Stimulated activated CD8-positive, alpha-beta memory T cell treated with anti-CD3 and anti-CD28 coated beads, Interleukin-12 subunit alpha, Interleukin-12 subunit beta, amount 100 ng/mL, for 1 hour (primary cell): ENCODE data around the gene SVOPL.
A peak's percentile ranks its signal among the peaks of the same experiment; 100 is the strongest.
"Not testable (repeated sequence)": the region's sequence is repeated elsewhere in the genome, so short reads cannot be mapped to it uniquely, and the experiment has no call there.

Experiments used
- DNase-seq: peaks from one replicate; pipeline ENCODE4 v3.0.0-alpha.2; 2020; ENCODE audit warnings: low read depth

SVOPL gene, protein sequence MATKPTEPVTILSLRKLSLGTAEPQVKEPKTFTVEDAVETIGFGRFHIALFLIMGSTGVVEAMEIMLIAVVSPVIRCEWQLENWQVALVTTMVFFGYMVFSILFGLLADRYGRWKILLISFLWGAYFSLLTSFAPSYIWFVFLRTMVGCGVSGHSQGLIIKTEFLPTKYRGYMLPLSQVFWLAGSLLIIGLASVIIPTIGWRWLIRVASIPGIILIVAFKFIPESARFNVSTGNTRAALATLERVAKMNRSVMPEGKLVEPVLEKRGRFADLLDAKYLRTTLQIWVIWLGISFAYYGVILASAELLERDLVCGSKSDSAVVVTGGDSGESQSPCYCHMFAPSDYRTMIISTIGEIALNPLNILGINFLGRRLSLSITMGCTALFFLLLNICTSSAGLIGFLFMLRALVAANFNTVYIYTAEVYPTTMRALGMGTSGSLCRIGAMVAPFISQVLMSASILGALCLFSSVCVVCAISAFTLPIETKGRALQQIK

GRCh38 chr7:138700857-138701536, at the start of gene SVOPL:
Gene SVOPL, minus strand, starts transcription at chr7:138701362. Its CDS starts 22,317 bp downstream, at chr7:138679045.
- DNase-seq = no peak

DNA sequence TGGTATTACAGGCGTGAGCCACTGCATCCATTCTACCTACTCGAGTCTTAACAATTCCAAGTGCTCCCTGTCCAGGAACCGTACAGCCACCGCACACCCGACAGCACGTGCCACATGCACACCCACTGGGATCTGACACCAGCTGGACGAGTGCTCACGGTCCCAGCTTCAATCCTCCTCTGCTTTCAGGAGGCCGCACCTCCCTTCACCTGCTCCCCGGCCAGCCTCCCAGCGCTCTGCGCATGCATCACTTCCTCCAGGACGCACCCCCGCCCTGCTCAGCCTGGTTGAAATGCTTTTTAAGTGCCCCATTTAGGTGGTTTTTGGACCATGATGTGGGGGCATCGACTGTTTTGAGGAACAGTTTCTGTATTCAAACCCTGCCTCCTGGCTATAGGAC, 49.3 kb upstream of the SVOPL start:
- DNase-seq = no peak

- DNase-seq = no peak
Observed at GRCh38 chr7:138749960-138750359, 48.8 kb upstream of the SVOPL start.

DNA sequence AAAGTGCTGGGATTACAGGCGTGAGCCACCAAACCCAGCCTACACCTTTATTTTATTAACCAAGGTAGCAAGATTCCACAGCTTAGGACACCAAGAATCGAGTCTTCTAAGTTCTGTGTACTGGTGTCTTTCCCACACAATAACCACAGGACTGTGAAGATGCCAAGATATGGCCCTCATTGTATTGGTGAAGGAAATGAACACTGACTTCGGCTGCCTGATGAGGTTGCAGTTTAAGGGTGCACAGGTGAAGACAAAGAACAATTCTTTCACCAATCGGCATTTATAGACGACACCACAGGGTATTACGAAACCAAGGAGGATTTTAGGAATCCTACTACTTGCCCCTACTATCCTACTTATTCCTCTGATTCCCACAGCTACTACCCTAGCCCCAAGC, 47.5 kb upstream of the SVOPL start:
- DNase-seq = no peak

GRCh38 chr7:138746073-138746472, 44.9 kb upstream of the SVOPL start:
- DNase-seq = no peak

DNA sequence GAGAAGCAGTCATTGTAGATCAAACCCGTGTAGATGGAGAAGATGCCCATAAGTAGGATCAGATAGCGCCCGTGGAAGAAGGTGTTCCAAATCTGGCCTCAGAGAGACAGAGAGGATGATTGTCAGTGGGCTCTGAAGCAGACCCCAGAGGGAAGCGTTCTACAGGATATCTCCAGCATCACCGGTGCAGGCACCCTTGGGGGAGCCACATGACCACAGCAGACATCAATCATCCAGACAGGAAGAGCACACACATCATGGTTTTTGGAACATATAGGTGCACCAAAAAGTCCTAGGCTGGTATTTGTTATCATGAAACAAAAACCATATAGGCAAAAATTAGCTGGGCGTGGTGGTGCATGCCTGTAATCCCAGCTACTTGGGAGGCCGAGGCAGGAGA, 44.0 kb upstream of the SVOPL start:
- no peak for DNase-seq

GRCh38 chr7:138741453-138741735, 40.2 kb upstream of the SVOPL start:
- no peak for DNase-seq

DNA sequence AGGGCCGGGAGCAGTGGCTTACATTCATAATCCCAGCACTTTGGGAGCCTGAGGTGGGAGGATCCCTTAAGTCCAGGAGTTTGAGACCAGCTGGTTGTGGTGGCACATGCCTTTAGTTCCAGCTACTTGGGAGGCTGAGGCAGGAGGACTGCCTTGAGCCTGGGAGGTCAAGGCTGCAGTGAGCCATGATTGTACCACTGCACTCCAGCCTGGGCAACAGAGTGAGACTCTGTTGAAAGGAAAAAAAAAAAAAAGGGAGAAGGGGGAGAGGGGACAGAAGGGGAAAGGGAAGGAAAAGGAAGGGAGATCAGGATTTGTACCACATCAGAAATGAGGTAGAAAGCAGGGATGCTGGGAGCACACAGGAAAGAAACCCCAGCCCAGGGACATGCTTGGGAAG, 38.7 kb upstream of the SVOPL start:
- no peak for DNase-seq

- peak; percentile 73 for DNase-seq
Observed at GRCh38 chr7:138738551-138739335, 37.6 kb upstream of the SVOPL start.

DNA sequence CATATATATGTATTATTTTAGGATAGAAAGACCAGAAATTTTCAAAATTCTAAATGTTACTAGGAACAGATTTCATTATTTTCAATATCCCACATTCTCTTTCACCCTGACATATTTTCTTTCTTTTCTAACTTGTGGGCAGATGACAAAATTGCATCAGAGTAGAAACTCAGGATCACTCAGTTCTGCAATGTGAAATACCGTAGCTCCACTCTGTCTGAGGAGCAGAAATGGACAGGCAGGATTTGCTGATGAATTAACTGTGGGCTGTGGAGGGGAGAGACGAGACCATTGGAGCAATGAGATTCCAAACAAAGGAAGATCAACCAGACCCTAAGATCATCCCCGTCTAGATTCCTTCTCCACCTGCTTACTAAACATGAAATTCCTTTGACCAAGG, 37.0 kb upstream of the SVOPL start:
- DNase-seq = no peak

- DNase-seq = no peak
Observed at GRCh38 chr7:138735399-138735798, 34.2 kb upstream of the SVOPL start.

DNA sequence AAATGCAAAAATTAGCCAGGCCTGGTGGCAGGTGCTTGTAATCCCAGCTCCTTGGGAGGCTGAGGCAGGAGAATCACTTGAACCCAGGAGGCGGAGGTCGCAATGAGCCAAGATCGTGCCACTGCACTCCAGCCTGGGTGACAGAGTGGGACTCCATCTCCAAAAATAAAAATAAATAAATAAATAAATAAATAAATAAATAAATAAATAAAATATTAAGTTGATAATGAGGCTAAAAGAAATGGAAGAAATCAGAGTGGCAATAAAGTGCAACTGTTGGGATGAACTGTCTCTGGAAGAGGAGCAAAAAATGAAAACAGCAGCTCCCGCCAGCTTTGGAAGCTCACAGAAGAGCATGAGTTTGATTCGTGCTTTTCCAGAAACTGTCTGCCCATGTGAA, 30.6 kb upstream of the SVOPL start:
- DNase-seq = not testable (repeated sequence)

GRCh38 chr7:138729444-138729843, 28.3 kb upstream of the SVOPL start:
- no peak for DNase-seq

DNA sequence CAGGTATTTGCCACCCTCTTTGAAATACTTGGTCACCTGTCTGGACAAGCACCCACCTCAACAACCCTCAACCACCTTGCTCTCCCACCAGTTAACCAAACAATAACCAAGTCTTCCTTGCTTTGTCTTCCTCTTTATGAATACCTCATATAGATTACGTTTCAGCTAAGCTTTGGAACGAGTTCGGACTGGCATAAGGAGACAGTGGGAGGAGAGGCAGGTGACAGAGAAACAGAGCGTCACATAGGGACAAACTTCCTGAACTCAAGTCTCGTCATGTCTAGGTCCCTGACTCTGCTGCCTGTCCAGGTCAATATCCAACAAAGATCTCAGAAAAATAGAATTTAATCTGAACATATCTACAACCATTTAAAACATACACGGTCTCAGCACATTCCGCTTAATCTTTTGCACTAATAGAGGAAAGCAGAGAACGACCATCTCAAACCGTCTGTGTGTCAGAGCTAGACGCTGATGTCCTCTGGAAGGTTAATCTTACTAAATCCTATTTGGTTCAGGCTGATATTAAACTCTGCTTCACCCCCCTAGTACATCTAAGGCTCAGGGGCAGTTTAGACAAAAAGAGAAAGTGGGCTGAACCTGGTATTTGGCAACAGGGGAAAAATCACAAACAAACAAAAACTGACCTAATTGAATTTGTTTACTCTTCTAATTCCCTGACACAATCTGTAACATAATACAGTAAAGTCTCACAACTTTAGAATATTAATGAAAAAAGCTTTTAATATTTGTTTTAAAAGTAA, 26.4 kb upstream of the SVOPL start:
- no peak for DNase-seq

- no peak for DNase-seq
Observed at GRCh38 chr7:138726288-138726687, 25.1 kb upstream of the SVOPL start.

GRCh38 chr7:138720286-138720685, 19.1 kb upstream of the SVOPL start:
- no peak for DNase-seq

DNA sequence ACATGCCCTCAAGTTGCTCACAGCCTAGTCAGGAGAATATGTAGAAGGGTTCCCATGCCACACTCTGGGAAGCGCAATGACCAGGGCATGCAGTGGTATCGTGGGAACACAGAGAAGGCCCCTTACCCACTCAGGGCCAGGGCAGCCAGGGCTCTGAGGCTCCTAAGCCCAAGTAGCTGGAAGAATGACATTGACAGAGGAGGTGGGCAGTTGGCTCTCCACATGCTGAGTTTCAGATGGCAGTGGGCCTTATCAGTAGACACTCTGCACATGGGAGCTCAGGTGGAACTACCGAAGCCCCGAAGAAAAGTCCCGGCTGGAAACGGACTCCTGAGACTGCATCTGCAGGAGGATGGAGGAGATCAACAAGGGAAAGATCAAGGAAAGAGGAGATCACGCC, 15.7 kb upstream of the SVOPL start:
- no peak for DNase-seq

DNA sequence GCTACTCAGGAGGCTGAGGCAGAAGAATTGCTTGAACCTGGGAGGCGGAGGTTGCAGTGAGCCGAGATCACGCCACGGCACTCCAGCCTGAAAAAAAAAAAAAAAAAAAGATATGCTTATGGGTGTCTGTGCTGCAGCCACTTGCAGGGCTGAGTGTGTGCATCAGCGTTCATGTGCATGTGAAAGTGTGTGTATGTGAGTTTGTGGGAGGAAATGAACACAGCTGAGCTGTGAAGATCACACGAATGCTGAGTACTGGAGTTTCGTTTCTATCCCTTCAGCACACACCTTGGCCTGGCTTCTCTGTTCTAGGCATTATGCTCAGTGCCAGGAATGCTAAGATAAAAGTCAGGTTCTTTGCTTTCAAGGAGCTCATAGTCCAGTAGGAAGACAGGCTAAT, 12.0 kb upstream of the SVOPL start:
- DNase-seq = no peak

DNA sequence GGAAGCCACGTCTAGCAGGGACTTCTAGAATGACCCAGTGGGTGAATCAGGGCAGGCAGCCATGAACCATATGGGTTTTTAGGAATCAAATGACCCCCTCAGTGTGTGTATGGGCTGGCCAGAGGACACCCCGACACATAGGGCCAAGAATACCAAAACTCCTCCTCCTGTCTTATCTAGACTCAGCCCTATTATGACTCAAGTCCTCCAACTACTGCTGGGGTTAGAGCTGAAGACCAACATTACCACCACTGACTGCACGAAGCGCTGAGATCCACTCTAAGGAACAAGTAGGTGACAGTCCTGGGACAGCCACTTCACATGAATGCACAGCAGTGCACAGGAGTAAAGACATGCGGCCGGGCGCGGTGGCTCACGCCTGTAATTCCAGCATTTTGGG, 11.5 kb upstream of the SVOPL start:
- DNase-seq = no peak

DNA sequence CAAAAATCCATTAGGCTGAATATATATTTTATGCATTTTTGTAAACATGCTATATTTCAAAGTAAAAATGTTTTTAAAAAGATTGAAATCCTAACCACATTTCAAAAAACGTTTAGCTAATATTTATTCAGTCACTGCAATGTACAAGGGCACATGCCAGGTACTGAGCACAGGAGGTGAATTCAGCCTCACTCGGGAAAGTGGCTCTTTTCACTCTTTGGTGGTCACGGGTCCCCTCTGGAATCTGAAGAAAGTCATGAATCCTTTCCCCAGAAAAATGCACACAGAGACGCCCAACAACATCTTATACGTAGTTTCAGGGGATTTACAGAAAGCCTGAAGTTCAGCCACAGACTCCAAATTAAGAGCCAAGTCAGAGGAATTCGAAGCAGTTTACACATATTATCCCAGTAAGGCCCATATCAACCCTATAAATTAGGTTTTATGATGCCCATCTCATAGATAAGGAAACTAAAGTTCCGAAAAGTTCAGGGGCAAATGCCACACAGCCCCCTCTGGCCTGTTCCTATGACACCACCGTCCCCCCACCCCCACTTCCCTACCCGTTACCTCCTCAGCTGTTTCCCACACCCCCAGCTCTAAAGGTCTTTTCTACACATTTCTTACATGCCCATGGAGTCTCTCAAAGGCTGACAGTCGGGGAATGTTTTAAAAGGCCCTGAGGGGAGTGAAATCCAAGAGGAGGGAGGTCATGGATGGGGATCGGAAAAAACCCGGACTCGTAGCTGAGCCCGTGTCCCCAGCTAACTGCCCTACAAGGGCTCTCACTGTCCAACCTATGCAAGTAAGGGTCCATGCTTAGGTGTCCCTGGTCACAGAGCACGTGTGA, 9.6 kb upstream of the SVOPL start:
- no peak for DNase-seq

GRCh38 chr7:138705167-138705566, 4.0 kb upstream of the SVOPL start:
- DNase-seq = no peak
